Activated B cell treated with CpG ODN at 0.5 μM for 24 hours (primary cell): ENCODE measurements around the gene EGFLAM. TPM values are rescaled to one million over a fixed set of nuclear protein-coding genes. Genes with fewer than 3 reads are reported as not detected.
"Not testable (repeated sequence)": the region's sequence is repeated elsewhere in the genome, so short reads cannot be mapped to it uniquely, and the experiment has no call there.

Experiments
- ATAC-seq: fragments of 200-7000 bp; cut with Tn5 transposase; one replicate; pipeline ENCODE4 v1.10.0; 2021; ENCODE audit warnings: low read depth, mild to moderate bottlenecking, moderate library complexity
- CTCF ChIA-PET: fragments of 350-600 bp; sonication (Branson Sonifier 250); formaldehyde crosslinking; loops from one replicate; lab custom pipeline; 2021; ENCODE audit warnings: antibody characterized with exemption; lab: Charles Lee
- POLR2A ChIA-PET: fragments of 350-600 bp; sonication (Branson Sonifier 250); formaldehyde crosslinking; loops from one replicate; lab custom pipeline; 2021; ENCODE audit warnings: antibody characterized with exemption; lab: Charles Lee
- DNase-seq: peaks from one replicate; pipeline ENCODE4 v3.0.0; 2022
- H3K27ac Mint-ChIP-seq: one replicate; pipeline ENCODE4 v1.8.0; 2020; ENCODE audit warnings: mixed read lengths
- H3K27me3 Mint-ChIP-seq: one replicate; pipeline ENCODE4 v1.8.0; 2021; ENCODE audit warnings: mixed read lengths
- H3K36me3 Mint-ChIP-seq: one replicate; pipeline ENCODE4 v1.8.0; 2021; ENCODE audit warnings: low read depth, mixed read lengths
- H3K4me1 Mint-ChIP-seq: one replicate; pipeline ENCODE4 v1.8.0; 2021; ENCODE audit warnings: mixed read lengths
- H3K4me3 Mint-ChIP-seq: one replicate; pipeline ENCODE4 v1.8.0; 2020; ENCODE audit warnings: mild to moderate bottlenecking, mixed read lengths
- H3K9me3 Mint-ChIP-seq: one replicate; pipeline ENCODE4 v1.8.0; 2020; ENCODE audit warnings: mixed read lengths
- CTCF ChIP-seq: fragments of 200-600 bp; IDR thresholded peaks from one replicate; pipeline ENCODE4 v1.8.0; 2022; ENCODE audit warnings: antibody characterized with exemption, mild to moderate bottlenecking
- intact Hi-C: fragments of 100-400 bp; cut with micrococcal nuclease; formaldehyde crosslinking; loops from one replicate; pipeline ENCODE4 v1.15.1; 2024
- total RNA-seq: library from RNA; stranded (reverse); gene quantifications from 2 replicates; pipeline ENCODE4 v1.2.3, GENCODE V29; 2022

Gene EGFLAM
- total RNA-seq, 1 donor from 2014 or later = not detected

GRCh38 chr5:38331831-38332230 is 73.5 kb downstream of the EGFLAM start:
- ATAC-seq (no peak), DNase-seq (no peak)
- Mint-ChIP-seq H3K4me3 (no peak overlapping the region), H3K36me3 (no peaks in the 10 kb centered on the region), H3K27ac (no peak overlapping the region), H3K27me3 (no peaks in the 10 kb centered on the region), H3K4me1 (no peaks in the 10 kb centered on the region), H3K9me3 (no peaks in the 10 kb centered on the region)
- intact Hi-C loops = no loop called here
- POLR2A ChIA-PET = no interaction called here
- CTCF ChIA-PET = no interaction called here
- no peak for TF ChIP-seq CTCF

GRCh38 chr5:38333181-38333580 is 74.8 kb downstream of the EGFLAM start:
- H3K27ac Mint-ChIP-seq, intact Hi-C loops, DNase-seq: not testable (repeated sequence)

GRCh38 chr5:38338455-38338854 is 80.1 kb downstream of the EGFLAM start:
- CTCF ChIA-PET = no interaction called here
- TF ChIP-seq CTCF = no peak
- Mint-ChIP-seq H3K27me3 (peaks cover 2% of the 10 kb centered on the region), H3K27ac (no peak overlapping the region), H3K36me3 (no peaks in the 10 kb centered on the region), H3K4me3 (no peak overlapping the region), H3K4me1 (no peaks in the 10 kb centered on the region), H3K9me3 (no peaks in the 10 kb centered on the region)
- no peak for ATAC-seq
- intact Hi-C loops = no loop called here
- DNase-seq = no peak
- POLR2A ChIA-PET = no interaction called here

More at GRCh38 chr5:38333181-38333580, 74.8 kb downstream of the EGFLAM start:
- H3K36me3 Mint-ChIP-seq, CTCF ChIA-PET, H3K4me3 Mint-ChIP-seq, ATAC-seq, H3K9me3 Mint-ChIP-seq, H3K27me3 Mint-ChIP-seq, H3K4me1 Mint-ChIP-seq, POLR2A ChIA-PET: not testable (repeated sequence)

GRCh38 chr5:38339446-38339845 is 81.1 kb downstream of the EGFLAM start:
- DNase-seq (no peak), ATAC-seq (no peak)
- peaks cover 2% of the 10 kb centered on the region for H3K27me3 Mint-ChIP-seq
- H3K27ac Mint-ChIP-seq = no peak overlapping the region
- no peaks in the 10 kb centered on the region for H3K9me3 Mint-ChIP-seq
- ChIA-PET POLR2A (no interaction called here), CTCF (no interaction called here)
- H3K4me3 Mint-ChIP-seq = no peak overlapping the region
- intact Hi-C loops = no loop called here
- no peak for TF ChIP-seq CTCF
- H3K36me3 Mint-ChIP-seq = no peaks in the 10 kb centered on the region
- no peaks in the 10 kb centered on the region for H3K4me1 Mint-ChIP-seq

- Mint-ChIP-seq H3K27me3 (peaks cover 2% of the 10 kb centered on the region), H3K27ac (no peak overlapping the region), H3K36me3 (no peaks in the 10 kb centered on the region), H3K4me1 (no peaks in the 10 kb centered on the region), H3K4me3 (no peak overlapping the region), H3K9me3 (no peaks in the 10 kb centered on the region)
- TF ChIP-seq CTCF = no peak
- ATAC-seq (no peak), DNase-seq (no peak)
- ChIA-PET POLR2A (no interaction called here), CTCF (no interaction called here)
- intact Hi-C loops = no loop called here
Observed at GRCh38 chr5:38341056-38341455, 82.7 kb downstream of the EGFLAM start.

GRCh38 chr5:38341641-38342040 is 83.3 kb downstream of the EGFLAM start:
- ChIA-PET POLR2A (no interaction called here), CTCF (no interaction called here)
- H3K27me3 Mint-ChIP-seq = peaks cover 2% of the 10 kb centered on the region
- H3K27ac Mint-ChIP-seq = no peak overlapping the region
- no peaks in the 10 kb centered on the region for H3K36me3 Mint-ChIP-seq
- DNase-seq (no peak), ATAC-seq (no peak)
- H3K4me3 Mint-ChIP-seq = no peak overlapping the region
- no peaks in the 10 kb centered on the region for H3K4me1 Mint-ChIP-seq
- no peak for TF ChIP-seq CTCF
- intact Hi-C loops = no loop called here
- no peaks in the 10 kb centered on the region for H3K9me3 Mint-ChIP-seq
